C4-2B (cell line): ENCODE results near the gene CDK5.

Experiments
- H3K27ac ChIP-seq: fragments of 450-650 bp; 2 replicates; pipeline ENCODE4 v1.5.1; 2017
- CTCF ChIP-seq: fragments of 450-650 bp; conservative IDR thresholded peaks from 2 replicates; pipeline ENCODE4 v1.5.1; 2017; ENCODE audit warnings: mild to moderate bottlenecking
- ZFX ChIP-seq: fragments of 450-650 bp; IDR thresholded peaks from 2 replicates; pipeline ENCODE4 v1.6.1; 2017

The CDK5 gene

DNA sequence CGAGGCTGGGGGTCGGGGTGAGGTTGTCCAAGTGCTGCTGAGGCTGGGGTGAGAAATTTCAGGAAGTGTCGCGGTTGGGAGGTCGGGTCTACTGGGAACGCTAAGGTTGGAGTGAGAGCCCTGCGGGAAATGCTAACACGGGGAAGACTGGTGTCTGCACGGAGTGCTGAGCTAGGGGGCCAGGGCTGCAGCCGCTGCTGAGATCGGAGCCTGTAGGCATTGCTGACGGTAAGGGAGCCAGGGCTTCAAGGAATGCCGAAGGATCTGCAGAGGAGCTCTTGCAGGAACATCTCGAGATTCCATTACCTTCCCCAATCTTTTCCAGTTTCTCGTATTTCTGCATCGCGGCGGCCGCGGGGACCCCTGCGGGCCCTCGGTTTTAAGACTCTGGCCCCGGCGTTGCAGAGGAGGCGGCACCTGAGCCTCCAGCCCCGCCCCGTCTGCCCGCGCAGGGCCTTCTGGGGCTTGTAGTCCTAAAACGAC lies at the start of gene CDK5:
Gene CDK5 (minus strand): TSS at position 392 of the 483 bp plus-strand sequence. CDS start 49 bp downstream, at position 343.
- peak within 1 kb of the TSS; percentile 80 for H3K27ac ChIP-seq
- TF ChIP-seq CTCF, result no peak
- no peak for TF ChIP-seq ZFX

DNA sequence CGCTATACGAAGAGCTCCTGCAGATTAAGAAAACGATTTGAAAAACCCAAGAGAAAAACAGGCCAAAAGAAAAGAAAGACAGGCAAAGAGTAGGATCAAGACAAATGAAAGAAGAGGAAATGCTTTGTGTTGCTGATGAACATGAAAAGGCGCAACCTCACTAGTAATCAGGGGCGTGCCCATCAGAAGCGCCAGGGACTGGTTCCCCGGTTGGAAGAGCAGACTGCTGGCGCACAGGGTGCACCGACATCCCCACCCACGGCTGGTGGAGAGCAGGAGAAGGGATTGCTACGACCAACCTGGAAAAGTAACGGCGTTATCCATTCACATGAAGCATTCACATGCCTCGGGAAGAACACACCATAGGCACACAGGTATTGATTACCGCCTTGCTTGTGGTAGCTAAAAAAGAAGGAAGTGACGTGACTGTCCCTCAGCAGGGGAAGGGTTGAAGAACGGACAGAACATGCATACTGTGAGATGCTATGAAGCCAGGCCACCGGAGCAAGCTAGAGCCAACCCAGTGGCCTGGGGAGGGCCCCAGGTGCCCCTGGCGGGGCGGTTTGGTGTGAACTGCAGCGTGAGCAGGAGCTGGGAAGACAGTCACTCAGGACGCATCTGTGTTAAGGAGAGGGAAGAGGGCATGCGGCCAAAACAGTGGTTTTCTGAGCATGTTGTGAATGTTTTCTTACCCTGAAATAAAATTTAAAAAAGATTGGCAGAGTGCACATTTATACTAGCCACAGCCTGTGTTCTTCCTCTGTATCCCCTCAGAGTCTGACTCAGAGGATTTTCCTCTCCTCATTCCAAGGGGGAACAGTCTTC lies 46.9 kb upstream of the CDK5 start:
- no peak overlapping the region for H3K27ac ChIP-seq

GRCh38 chr7:151103973-151104372 lies 46.3 kb upstream of the CDK5 start:
- TF ChIP-seq CTCF (no peak), ZFX (no peak)
- H3K27ac ChIP-seq, result no peak overlapping the region

More for the DNA sequence above, 46.9 kb upstream of the CDK5 start:
- TF ChIP-seq CTCF (no peak), ZFX (no peak)

GRCh38 chr7:151102991-151103390 lies 45.3 kb upstream of the CDK5 start:
- H3K27ac ChIP-seq, result no peak overlapping the region
- TF ChIP-seq ZFX, result no peak
- TF ChIP-seq CTCF, result no peak

DNA sequence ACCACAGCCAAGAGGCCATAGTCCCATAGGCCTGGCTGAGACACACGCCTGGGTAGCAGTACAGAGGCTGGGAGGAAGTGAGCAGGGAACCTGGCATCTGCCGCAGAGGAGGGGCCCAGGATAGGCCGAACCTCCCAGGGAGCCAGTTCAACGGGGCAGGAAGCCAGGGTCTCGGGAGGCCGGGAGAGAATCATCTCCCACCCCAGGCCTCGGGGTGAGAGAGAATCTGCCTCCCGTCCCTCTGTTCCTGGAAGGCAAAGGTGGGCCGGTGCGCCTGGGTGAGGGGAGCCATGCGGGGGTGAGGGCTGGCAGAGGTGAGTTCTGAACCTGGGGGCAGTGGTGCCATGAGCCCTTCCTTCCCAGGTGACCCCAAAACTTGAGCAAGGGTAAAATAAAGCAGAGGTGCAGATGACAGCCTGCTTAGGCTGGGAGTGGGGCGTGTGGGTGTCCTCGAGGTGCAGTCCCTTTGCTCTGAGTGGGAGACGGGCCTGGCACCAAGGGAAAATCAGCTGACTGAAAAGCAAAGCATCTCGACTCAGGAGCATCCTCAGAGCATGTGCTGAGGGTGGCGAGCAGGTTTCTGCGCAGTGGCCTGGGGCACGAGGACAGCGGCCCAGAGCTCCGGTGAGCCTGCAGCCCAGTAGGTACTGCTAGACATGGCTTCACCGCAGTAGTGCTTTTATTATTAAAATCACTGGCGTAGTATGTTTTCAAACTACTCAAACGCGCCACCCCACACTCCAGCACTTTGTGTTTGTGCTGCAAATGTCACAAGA lies 44.1 kb upstream of the CDK5 start:
- TF ChIP-seq ZFX (no peak), CTCF (no peak)
- no peak overlapping the region for H3K27ac ChIP-seq

DNA sequence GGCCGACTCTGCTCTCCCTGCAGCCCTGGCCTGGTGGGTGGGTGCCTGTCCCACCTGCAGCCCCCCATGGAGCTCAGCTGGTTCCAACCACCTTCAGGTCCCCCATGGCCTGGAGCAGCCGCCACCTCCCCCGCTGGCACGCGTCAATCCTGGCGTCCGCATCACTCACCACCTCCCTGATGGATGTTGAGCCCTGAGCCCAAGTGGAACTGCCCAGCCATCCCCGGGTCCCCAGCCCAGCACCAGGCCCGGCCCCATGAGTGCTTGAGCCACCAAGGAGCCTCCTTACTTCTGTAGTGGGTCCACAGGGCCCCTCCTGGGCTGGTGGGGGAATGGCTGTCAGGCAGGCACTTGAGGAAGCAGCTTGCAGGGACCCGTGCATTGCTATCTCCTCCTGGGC lies 43.2 kb upstream of the CDK5 start:
- TF ChIP-seq CTCF (no peak), ZFX (no peak)
- no peak overlapping the region for H3K27ac ChIP-seq
